Activated naive CD8-positive, alpha-beta T cell treated with anti-CD3 and anti-CD28 coated beads, Interleukin-2, amount 50 U/mL, for 16 hours (primary cell): ENCODE measurements around the gene GUCY1A1.

Experiments used
- DNase-seq: peaks from one replicate; pipeline ENCODE4 v3.0.0-alpha.2; 2020; ENCODE audit warnings: low read depth, low spot score

Gene GUCY1A1

GRCh38 chr4:155692361-155692760 is 25.7 kb downstream of the GUCY1A1 start:
- DNase-seq = no peak

GRCh38 chr4:155693015-155693663 is 26.5 kb downstream of the GUCY1A1 start:
- DNase-seq = no peak

GRCh38 chr4:155694100-155694785 is 27.6 kb downstream of the GUCY1A1 start:
- no peak for DNase-seq

GRCh38 chr4:155696226-155696625 is 29.6 kb downstream of the GUCY1A1 start:
- DNase-seq = no peak

GRCh38 chr4:155696726-155697125 is 30.1 kb downstream of the GUCY1A1 start:
- no peak for DNase-seq

- DNase-seq = no peak
Observed at GRCh38 chr4:155701827-155702226, 35.2 kb downstream of the GUCY1A1 start.

GRCh38 chr4:155703486-155704247 is 37.0 kb downstream of the GUCY1A1 start:
- DNase-seq = no peak

GRCh38 chr4:155704841-155705404 is 38.3 kb downstream of the GUCY1A1 start:
- no peak for DNase-seq

- DNase-seq = no peak
Observed at GRCh38 chr4:155705664-155706063, 39.0 kb downstream of the GUCY1A1 start.

GRCh38 chr4:155706147-155706546 is 39.5 kb downstream of the GUCY1A1 start:
- no peak for DNase-seq

- no peak for DNase-seq
Observed at GRCh38 chr4:155707251-155707650, 40.6 kb downstream of the GUCY1A1 start.

GRCh38 chr4:155708782-155709181 is 42.1 kb downstream of the GUCY1A1 start:
- DNase-seq = no peak

- no peak for DNase-seq
Observed at GRCh38 chr4:155709918-155710317, 43.3 kb downstream of the GUCY1A1 start.

GRCh38 chr4:155711556-155711955 is 44.9 kb downstream of the GUCY1A1 start:
- DNase-seq = no peak

GRCh38 chr4:155712846-155713245 is 46.2 kb downstream of the GUCY1A1 start:
- DNase-seq = no peak

- DNase-seq = no peak
Observed at GRCh38 chr4:155713911-155714310, 47.3 kb downstream of the GUCY1A1 start.

- DNase-seq = no peak
Observed at GRCh38 chr4:155722336-155722735, 55.7 kb downstream of the GUCY1A1 start.

- DNase-seq = no peak
Observed at GRCh38 chr4:155722816-155723499, 56.3 kb downstream of the GUCY1A1 start.

- DNase-seq = no peak
Observed at GRCh38 chr4:155724731-155725130, 58.1 kb downstream of the GUCY1A1 start.

- no peak for DNase-seq
Observed at GRCh38 chr4:155734065-155734464, 67.4 kb downstream of the GUCY1A1 start.

- DNase-seq = no peak
Observed at GRCh38 chr4:155734951-155735350, 68.3 kb downstream of the GUCY1A1 start.

GRCh38 chr4:155735496-155735895 is 68.8 kb downstream of the GUCY1A1 start:
- DNase-seq = no peak
